HT1080 (cell line): Measurements from ENCODE around the gene SIK2. TPM values are rescaled to one million over a fixed set of nuclear protein-coding genes. Genes with fewer than 3 reads are reported as not detected.

Source experiments
- DNase-seq: peaks from one replicate; pipeline ENCODE4 v3.0.0-alpha.2; 2015; ENCODE audit warnings: low read depth
- total RNA-seq: library from RNA; depleted of rRNA; stranded (reverse); fragments of >200 nt; shearing (Covaris generic); gene quantifications from 2 replicates; pipeline ENCODE4 v1.2.3, GENCODE V29; 2014

Gene SIK2
- total RNA-seq, 1 experiment from 2014 or later = 9.2 TPM

- DNase-seq = no peak
Observed at GRCh38 chr11:111581341-111581740, 20.9 kb upstream of the SIK2 start.

DNA sequence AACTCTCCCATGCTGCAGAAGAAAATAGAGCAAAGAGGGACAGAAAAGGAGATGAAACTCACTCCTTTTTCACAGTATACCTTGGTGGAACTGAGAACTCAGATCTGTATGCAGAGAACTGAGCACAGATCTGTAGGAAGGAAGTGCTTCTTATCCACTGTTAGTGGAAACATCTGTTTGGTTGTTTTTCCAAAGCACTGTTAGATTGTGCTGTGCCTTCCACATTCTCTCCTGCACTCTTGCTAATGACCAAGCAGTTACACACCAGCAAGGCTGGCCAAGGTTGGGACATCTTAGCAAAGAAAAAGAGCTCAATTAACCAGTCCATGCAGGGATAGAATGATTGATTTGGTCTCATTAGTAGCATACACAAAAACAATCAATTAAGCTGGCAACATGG, 20.1 kb upstream of the SIK2 start:
- DNase-seq = no peak

- no peak for DNase-seq
Observed at GRCh38 chr11:111582881-111583280, 19.4 kb upstream of the SIK2 start.

DNA sequence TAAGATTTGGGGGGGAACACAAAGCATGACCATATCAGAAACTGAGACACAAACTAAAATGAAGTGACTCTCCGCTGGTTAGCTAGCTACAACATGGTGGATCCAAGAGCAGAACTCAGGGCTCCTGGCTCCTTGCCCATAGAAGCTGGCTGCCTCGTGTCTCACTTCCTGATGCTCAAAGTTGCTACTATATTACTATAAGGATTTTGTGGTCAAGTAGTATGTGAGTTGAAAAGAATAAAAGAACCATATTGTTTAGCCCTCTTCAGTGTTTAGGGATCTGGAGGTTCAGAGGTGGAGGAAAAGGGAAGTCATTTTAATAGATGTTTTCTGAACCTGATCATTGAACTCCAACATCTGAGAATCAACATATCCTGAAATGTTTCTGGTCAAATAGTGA, 16.9 kb upstream of the SIK2 start:
- DNase-seq = peak; percentile 88

DNA sequence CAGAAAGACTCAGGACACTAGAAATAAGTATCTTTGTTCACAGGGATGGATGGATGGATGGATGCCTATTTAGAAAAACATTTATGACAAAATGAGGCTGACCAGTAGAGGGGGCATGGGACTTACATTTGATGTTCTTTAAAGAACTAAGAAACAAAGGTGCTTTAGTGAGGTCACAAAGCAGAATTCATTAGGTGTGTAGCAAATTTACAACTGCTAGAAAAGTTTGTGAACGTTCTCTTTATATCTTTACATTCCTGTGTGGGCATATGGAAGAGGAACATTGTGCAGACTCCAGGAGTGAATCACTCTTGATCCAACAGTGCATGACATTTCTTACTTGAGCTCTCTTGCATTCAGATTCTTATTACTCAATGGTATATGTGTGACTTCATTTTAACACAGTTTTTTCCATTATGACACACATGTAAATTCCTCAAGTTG, 15.8 kb upstream of the SIK2 start:
- DNase-seq = peak; percentile 65

- no peak for DNase-seq
Observed at GRCh38 chr11:111589114-111589513, 13.1 kb upstream of the SIK2 start.

DNA sequence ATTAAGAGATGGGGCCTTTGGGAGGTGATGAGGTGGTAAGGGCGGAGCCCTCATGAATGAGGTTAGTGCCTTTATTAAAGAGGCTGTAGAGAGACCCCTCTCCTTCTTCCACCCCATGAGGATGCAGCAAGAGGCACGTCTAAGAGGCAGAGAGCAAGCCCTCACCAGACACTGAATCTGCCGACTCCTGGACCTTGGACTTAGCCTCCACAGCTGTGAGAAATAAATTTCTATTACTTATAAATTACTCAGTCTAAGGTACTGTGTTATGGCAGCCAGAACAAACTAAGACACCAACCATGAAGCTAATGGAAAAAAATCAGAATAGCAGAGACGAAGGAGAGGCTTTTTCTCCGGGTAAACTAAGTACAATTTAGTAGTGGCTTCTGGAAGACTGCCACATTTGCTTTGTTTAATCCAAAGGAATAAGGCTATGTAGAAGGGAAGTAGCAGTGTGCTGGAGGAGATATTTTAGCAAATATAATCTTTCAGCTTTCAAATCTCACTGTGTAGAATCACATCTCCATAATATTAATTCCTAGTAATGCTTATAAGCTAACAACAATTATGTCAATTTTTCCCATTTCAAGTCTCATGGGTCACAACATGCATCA, 12.3 kb upstream of the SIK2 start:
- no peak for DNase-seq

GRCh38 chr11:111591187-111591960, 10.9 kb upstream of the SIK2 start:
- no peak for DNase-seq

DNA sequence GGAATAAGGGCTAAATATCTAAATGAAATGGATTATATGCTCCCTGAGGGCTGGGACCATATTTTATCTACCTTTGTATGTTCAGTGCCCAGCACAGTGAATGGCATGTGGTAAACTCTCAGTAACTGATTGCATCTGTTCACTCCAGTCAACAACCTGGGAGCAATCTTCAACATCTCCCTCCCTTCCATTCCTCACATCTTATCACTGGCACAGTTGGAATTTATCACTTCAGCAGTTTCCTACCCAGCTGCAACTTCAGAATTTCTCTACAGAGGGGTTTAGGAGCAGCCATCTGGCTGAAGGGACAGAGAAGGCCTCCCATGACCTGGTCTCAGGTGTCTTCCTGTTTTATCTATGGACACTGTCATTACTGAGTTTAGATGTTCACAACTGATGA, 9.8 kb upstream of the SIK2 start:
- no peak for DNase-seq

- DNase-seq = no peak
Observed at GRCh38 chr11:111596319-111596718, 5.9 kb upstream of the SIK2 start.

- no peak for DNase-seq
Observed at GRCh38 chr11:111598148-111598547, 4.1 kb upstream of the SIK2 start.

DNA sequence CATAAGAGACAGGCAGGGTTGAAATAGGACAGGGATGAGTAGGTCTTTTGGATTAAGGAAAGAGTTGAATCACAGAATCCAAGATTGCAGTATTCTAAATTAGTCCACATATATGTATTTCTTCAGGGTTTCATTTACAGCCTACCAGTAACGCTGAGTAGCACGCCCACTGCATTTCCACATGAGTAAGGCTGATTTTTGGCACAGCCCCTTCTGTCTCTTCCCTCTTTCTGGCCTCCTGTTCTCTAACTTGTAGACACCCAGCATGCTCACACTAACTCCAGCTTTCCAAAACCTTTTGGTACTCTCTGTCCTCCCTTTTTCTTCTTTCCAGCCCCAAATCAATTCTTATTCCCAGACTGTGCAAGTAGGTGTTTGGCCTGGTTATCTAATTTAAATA, 3.7 kb upstream of the SIK2 start:
- DNase-seq = no peak

DNA sequence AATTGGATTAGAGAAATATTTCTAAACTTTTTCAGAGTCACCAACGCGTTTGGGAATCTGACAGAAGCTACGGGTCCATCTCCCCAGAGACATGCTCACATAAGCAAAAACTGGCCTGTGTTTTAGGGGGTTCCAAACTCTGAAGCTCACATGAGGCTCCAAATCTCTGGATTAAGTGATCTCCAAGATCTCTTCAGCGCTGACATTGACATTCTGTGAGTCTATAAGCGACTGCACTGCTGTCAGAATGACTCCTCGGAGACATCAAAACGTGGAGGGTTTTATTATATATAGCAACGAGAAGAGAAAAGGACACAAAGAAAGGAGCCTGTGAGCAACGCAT, 642 bp upstream of the SIK2 start:
- no peak for DNase-seq

- no peak for DNase-seq
Observed at GRCh38 chr11:111602865-111603610, 789 bp downstream of the SIK2 start.

GRCh38 chr11:111603611-111604130, 1.4 kb downstream of the SIK2 start:
- DNase-seq = peak; percentile 33

- peak; percentile 51 for DNase-seq
Observed at GRCh38 chr11:111604392-111605009, 2.3 kb downstream of the SIK2 start.

- DNase-seq = no peak
Observed at GRCh38 chr11:111605681-111606080, 3.4 kb downstream of the SIK2 start.

DNA sequence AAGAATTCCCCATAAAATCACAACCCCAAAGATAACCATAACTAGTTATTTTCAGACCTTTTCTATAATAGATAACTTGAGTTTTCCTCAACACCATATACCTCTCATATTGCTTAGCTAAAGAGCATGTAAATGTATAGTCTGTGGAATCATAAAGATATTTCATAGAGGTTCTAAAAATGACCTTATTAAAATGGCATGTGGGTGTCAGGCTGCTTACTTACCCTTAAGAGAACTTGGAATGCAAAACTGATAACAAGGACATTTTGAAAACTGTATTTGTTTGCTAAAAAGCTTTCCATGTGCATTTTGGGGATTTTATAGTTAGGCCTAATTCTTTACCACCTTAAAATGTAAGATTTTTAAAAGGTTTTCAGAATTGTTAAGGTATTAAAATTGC, 4.7 kb downstream of the SIK2 start:
- no peak for DNase-seq

DNA sequence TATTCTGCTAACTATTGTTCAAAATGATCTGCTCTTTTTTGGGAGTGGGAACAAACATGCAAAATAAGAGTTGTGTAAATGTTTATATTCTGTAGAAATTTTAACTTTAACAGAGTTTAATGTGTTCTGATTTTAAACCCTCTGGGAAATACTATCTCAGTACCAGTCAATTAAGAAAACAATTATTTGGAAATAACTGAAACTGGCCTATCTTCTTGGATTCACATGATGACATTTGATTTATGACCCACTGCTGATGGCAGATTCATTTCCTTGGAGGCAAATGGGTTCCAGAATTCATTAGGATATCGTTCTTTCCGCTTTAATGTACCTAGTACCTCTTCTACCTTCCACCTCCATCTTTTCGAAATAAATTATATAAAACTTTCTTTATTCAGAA, 5.5 kb downstream of the SIK2 start:
- no peak for DNase-seq

- DNase-seq = no peak
Observed at GRCh38 chr11:111612224-111612623, 10.0 kb downstream of the SIK2 start.

DNA sequence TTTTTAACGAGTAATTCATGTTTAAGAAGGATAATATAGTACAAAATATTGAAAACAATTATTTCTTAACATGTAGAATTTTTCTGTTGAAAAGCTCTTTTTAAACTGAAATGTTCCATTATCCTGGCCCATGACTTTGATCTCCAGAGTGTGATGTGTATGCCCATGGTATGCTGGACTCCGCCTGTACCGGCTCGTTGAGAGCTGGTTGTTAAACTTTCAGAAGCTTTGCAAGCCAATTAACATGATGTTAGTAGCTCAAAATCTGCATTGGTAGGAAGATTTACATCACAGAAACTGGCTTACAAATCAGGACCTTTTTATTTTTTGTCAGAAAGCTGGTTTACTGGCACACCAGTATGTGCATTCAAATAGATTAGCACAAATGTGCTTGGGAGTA, 15.0 kb downstream of the SIK2 start:
- DNase-seq = no peak

GRCh38 chr11:111620518-111620917, 18.3 kb downstream of the SIK2 start:
- no peak for DNase-seq
